Measurements from ENCODE around the gene NCAPD3.

NCAPD3 gene, protein sequence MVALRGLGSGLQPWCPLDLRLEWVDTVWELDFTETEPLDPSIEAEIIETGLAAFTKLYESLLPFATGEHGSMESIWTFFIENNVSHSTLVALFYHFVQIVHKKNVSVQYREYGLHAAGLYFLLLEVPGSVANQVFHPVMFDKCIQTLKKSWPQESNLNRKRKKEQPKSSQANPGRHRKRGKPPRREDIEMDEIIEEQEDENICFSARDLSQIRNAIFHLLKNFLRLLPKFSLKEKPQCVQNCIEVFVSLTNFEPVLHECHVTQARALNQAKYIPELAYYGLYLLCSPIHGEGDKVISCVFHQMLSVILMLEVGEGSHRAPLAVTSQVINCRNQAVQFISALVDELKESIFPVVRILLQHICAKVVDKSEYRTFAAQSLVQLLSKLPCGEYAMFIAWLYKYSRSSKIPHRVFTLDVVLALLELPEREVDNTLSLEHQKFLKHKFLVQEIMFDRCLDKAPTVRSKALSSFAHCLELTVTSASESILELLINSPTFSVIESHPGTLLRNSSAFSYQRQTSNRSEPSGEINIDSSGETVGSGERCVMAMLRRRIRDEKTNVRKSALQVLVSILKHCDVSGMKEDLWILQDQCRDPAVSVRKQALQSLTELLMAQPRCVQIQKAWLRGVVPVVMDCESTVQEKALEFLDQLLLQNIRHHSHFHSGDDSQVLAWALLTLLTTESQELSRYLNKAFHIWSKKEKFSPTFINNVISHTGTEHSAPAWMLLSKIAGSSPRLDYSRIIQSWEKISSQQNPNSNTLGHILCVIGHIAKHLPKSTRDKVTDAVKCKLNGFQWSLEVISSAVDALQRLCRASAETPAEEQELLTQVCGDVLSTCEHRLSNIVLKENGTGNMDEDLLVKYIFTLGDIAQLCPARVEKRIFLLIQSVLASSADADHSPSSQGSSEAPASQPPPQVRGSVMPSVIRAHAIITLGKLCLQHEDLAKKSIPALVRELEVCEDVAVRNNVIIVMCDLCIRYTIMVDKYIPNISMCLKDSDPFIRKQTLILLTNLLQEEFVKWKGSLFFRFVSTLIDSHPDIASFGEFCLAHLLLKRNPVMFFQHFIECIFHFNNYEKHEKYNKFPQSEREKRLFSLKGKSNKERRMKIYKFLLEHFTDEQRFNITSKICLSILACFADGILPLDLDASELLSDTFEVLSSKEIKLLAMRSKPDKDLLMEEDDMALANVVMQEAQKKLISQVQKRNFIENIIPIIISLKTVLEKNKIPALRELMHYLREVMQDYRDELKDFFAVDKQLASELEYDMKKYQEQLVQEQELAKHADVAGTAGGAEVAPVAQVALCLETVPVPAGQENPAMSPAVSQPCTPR (N-terminal part only)

DNA sequence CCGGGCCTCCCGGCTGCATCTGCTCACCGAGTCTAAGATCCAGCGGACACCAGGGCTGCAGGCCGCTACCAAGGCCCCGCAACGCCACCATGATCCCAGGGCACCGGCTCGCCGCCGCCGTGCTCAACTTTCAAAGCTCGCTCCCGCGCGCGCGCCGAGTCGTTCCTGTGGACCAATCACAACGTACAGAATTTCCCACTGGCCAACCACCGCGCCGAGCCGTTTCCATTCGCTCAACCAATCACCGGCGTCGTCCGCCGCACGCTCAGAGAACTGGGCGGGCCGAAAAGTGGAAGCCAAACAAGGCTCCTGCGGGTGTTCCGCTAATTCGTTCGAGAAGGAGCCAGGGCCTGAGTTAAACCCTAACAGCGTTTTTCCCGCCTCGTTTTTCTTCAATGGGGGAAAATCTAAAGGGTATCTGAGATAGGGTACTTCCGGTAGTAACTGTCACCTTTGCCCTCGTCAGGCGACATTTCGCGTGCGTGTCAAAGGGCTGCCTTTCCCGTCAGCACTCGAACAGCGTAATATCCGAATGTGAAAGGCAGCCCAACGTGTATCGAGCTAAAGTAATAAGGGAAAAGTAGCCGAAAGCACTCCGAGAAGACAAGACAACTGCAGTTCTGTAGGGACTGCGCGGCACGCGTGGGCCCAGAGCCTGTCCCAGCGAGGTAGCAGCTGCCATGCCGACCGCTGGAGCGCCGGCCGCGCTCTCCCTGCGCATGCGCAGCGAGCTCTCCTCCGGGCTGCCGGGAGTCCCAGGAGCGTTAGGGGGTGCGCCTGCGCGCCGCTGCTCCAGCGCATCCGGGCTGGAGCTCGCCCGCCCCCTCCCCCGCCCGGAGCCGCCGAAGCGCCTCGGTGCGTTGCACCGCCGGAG, at the start of gene NCAPD3, which contains the start of gene VPS26B:
TSS of gene NCAPD3 (minus strand) at position 132 of the 874 bp plus-strand sequence. CDS start at position 91, 41 bp downstream.
TSS of gene VPS26B (plus strand) at position 836 of the 874 bp plus-strand sequence. CDS start 452 bp downstream, outside the sequence.
- Histone ChIP-seq H3K36me3 (replicated peaks) (peaks cover 1% of the 10 kb centered on the region), H3K4me3 (ENCODE audit: low read depth, low read length) (peak within 1 kb of the TSS; percentile 83), H3K27me3 (replicated peaks) (no peaks in the 10 kb centered on the region), H3K27ac (peak within 1 kb of the TSS; percentile 70)
- peak; percentile 97 for DNase-seq
- in situ Hi-C loops (cut with HindIII; ENCODE audit: low pct_ligation_motif_present, low sequenced_read_pairs), result no loop called here
- TF ChIP-seq, protein P1, sequence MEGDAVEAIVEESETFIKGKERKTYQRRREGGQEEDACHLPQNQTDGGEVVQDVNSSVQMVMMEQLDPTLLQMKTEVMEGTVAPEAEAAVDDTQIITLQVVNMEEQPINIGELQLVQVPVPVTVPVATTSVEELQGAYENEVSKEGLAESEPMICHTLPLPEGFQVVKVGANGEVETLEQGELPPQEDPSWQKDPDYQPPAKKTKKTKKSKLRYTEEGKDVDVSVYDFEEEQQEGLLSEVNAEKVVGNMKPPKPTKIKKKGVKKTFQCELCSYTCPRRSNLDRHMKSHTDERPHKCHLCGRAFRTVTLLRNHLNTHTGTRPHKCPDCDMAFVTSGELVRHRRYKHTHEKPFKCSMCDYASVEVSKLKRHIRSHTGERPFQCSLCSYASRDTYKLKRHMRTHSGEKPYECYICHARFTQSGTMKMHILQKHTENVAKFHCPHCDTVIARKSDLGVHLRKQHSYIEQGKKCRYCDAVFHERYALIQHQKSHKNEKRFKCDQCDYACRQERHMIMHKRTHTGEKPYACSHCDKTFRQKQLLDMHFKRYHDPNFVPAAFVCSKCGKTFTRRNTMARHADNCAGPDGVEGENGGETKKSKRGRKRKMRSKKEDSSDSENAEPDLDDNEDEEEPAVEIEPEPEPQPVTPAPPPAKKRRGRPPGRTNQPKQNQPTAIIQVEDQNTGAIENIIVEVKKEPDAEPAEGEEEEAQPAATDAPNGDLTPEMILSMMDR (IDR thresholded peaks at IDR 0.05; ENCODE audit: low read depth, low read length, missing control alignments), result no peak

DNA sequence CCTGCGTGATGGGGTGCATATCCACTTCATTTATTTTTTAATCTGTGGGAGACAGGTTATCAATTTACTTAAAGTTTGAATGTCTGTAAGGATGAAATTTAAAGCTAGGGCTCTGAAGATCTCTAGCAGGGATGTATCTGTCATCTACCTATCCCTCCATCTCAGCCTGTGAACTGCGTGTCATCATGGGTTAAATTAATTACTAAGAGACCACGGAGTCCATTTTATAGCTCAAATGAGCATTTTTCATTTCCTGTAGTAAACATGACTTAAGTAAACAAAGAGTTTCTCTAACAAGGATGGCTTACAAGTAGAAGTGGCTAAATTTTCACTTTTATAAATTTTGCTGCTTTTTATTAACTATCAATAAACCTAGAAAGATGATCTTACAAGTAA, 49.5 kb upstream of the NCAPD3 start:
- Histone ChIP-seq H3K27me3 (replicated peaks) (peaks cover 52% of the 10 kb centered on the region), H3K27ac (no peak overlapping the region), H3K36me3 (replicated peaks) (no peaks in the 10 kb centered on the region), H3K4me3 (ENCODE audit: low read depth, low read length) (no peak overlapping the region)
- TF ChIP-seq, protein P1 (IDR thresholded peaks at IDR 0.05; ENCODE audit: low read depth, low read length, missing control alignments), result no peak
- in situ Hi-C loops (cut with HindIII; ENCODE audit: low pct_ligation_motif_present, low sequenced_read_pairs), result no loop called here
- DNase-seq, result no peak

DNA sequence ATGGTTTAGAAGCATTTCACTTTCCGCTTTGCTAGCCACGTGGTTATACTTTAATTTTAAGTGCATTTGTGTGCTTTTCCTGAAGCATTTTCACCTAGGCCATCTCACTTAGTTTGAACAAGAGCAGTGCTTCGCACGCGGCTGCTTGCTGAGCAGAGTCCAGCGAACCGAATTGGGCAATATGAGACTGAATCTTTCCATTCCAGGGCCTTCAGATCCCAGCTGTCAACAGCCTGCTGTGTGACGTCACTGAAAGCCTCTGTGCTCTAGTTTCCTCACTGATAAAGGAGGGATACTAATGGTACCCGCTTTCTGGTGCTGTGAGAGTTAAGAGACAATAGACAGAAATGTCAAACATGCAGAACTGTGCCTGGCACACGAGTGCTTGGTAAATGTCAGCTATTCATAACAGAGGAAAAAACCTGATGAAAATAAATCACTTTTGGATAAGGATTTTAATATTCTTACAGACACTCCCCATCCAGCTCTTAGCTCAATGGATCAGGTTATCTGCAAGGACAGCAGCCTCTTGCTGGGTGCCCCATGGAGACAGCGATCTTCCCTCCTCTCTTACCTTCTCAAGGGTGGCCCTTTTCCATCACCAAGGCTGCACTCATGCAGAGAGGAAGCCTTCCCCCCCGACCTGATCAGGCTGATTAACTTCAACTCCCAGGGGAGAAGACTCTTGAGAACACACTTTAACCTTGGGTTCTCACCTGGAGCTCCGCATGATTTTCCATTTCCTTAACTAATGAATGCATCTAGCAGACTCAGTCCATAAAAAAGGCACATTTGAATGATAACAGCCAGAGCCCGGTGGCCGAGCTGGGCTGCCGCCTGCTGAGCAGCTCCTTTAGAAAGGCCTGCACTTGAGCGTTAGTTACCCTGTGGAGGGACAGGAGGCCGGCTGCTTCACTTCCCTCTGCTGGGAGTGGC, 48.9 kb upstream of the NCAPD3 start:
- TF ChIP-seq, protein P1 (IDR thresholded peaks at IDR 0.05; ENCODE audit: low read depth, low read length, missing control alignments), result no peak
- Histone ChIP-seq H3K27ac (no peak overlapping the region), H3K36me3 (replicated peaks) (no peaks in the 10 kb centered on the region), H3K4me3 (ENCODE audit: low read depth, low read length) (no peak overlapping the region), H3K27me3 (replicated peaks) (peaks cover 46% of the 10 kb centered on the region)
- no peak for DNase-seq
- in situ Hi-C loops (cut with HindIII; ENCODE audit: low pct_ligation_motif_present, low sequenced_read_pairs), result no loop called here

DNA sequence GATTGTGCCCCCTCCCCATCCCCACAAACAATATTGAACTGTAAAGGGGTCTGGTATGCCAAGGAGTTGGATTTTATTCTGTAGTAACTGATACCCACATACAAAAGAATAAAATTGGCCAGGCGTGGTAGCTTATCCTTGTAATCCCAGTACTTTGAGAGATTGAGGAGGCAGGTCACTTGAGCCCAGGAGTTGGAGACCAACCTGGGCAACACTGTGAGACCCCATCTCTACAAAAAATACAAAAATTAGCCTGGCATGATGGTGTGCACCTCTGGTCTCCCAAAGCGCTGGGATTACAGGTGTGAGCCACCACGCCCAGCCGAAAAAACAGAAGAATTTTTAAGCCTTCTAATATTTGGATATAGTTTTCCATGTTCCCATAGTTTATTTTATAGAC, 48.2 kb upstream of the NCAPD3 start:
- Histone ChIP-seq H3K27me3 (replicated peaks) (peaks cover 40% of the 10 kb centered on the region), H3K4me3 (ENCODE audit: low read depth, low read length) (no peak overlapping the region), H3K27ac (no peak overlapping the region), H3K36me3 (replicated peaks) (no peaks in the 10 kb centered on the region)
- in situ Hi-C loops (cut with HindIII; ENCODE audit: low pct_ligation_motif_present, low sequenced_read_pairs), result no loop called here
- TF ChIP-seq, protein P1 (IDR thresholded peaks at IDR 0.05; ENCODE audit: low read depth, low read length, missing control alignments), result no peak
- no peak for DNase-seq

Data from brain microvascular endothelial cell (primary cell).